Mesenchymal stem cell (in vitro differentiated cells and primary cell): Measurements from ENCODE around the gene DLGAP1.
A peak's percentile ranks its signal among the peaks of the same experiment; 100 is the strongest.
"Not testable (repeated sequence)": the region's sequence is repeated elsewhere in the genome, so short reads cannot be mapped to it uniquely, and the experiment has no call there.

Source experiments
- DNase-seq: peaks from one replicate; pipeline ENCODE4 v3.0.0-alpha.2; 2013
- H2AFZ ChIP-seq: one replicate; pipeline ENCODE4 v1.6.1; 2013; ENCODE audit warnings: low read depth, mild to moderate bottlenecking, control low read depth, inconsistent platforms, low read length, moderate library complexity
- H2AK5ac ChIP-seq: 2 replicates; pipeline ENCODE4 v1.6.1; 2013; ENCODE audit warnings: low read length, moderate library complexity, mild to moderate bottlenecking, inconsistent platforms; ENCODE audit not compliant: severe bottlenecking
- H2BK120ac ChIP-seq: one replicate; pipeline ENCODE4 v1.6.1; 2013; ENCODE audit warnings: low read depth, mild to moderate bottlenecking, inconsistent platforms, low read length, moderate library complexity
- H2BK12ac ChIP-seq, 2 experiments: one replicate each; pipeline ENCODE4 v1.6.1; 2013; ENCODE audit warnings: inconsistent platforms in 2 of 2, low read length in 2 of 2, mild to moderate bottlenecking in 2 of 2, moderate library complexity in 2 of 2, control low read depth in 1 of 2
- H2BK15ac ChIP-seq: one replicate; pipeline ENCODE4 v1.6.1; 2013; ENCODE audit warnings: mild to moderate bottlenecking, low read depth, inconsistent platforms; ENCODE audit not compliant: poor library complexity, severe bottlenecking
- H2BK5ac ChIP-seq: 2 replicates; pipeline ENCODE4 v1.6.1; 2013; ENCODE audit warnings: low read depth, mild to moderate bottlenecking, low read length, control low read depth, inconsistent platforms; ENCODE audit not compliant: poor library complexity, severe bottlenecking
- H3K14ac ChIP-seq, 2 experiments: one replicate each; pipeline ENCODE4 v1.6.1; 2013; ENCODE audit warnings: inconsistent platforms in 2 of 2, low read length in 2 of 2, control low read depth in 1 of 2, mild to moderate bottlenecking in 1 of 2, moderate library complexity in 1 of 2
- H3K18ac ChIP-seq, 2 experiments: one replicate each; pipeline ENCODE4 v1.6.1; 2013; ENCODE audit warnings: inconsistent platforms in 2 of 2, low read length in 2 of 2, control low read depth in 1 of 2, low read depth in 1 of 2, mild to moderate bottlenecking in 1 of 2
- H3K23ac ChIP-seq, 2 experiments: one replicate each; pipeline ENCODE4 v1.6.1; 2013; ENCODE audit warnings: inconsistent platforms in 2 of 2, low read length in 2 of 2, mild to moderate bottlenecking in 2 of 2, moderate library complexity in 2 of 2, control low read depth in 1 of 2
- H3K27ac ChIP-seq: 2 replicates; pipeline ENCODE4 v1.5.1; 2013; ENCODE audit warnings: mild to moderate bottlenecking, moderate library complexity, low read length, control low read depth, inconsistent platforms; ENCODE audit not compliant: poor library complexity, severe bottlenecking
- H3K27me3 ChIP-seq, 2 experiments: 2 replicates each; pipeline versions ENCODE4 v1.6.1 to v1.7.0; 2013; ENCODE audit warnings: low read length in 2 of 2, mild to moderate bottlenecking in 2 of 2, moderate library complexity in 2 of 2, control low read depth in 1 of 2, inconsistent platforms in 1 of 2; ENCODE audit not compliant: control insufficient read depth in 1 of 2, insufficient read depth in 1 of 2
- H3K36me3 ChIP-seq, 2 experiments: 2 replicates each; pipeline versions ENCODE4 v1.6.1 to v1.7.0; 2013; ENCODE audit warnings: low read length in 2 of 2, control low read depth in 1 of 2, inconsistent platforms in 1 of 2, low read depth in 1 of 2, mild to moderate bottlenecking in 1 of 2; ENCODE audit not compliant: insufficient read depth in 2 of 2, control insufficient read depth in 1 of 2
- H3K4ac ChIP-seq, 2 experiments: one replicate each; pipeline ENCODE4 v1.6.1; 2013; ENCODE audit warnings: inconsistent platforms in 2 of 2, low read length in 2 of 2, mild to moderate bottlenecking in 2 of 2, moderate library complexity in 2 of 2, control low read depth in 1 of 2, low read depth in 1 of 2
- H3K4me1 ChIP-seq: 2 replicates; pipeline ENCODE4 v1.6.1; 2013; ENCODE audit warnings: low read depth, low read length, control low read depth; ENCODE audit not compliant: control insufficient read depth, insufficient read depth
- H3K4me2 ChIP-seq: 2 replicates; pipeline ENCODE4 v1.6.1; 2013; ENCODE audit warnings: low read length, mild to moderate bottlenecking, inconsistent platforms; ENCODE audit not compliant: poor library complexity, severe bottlenecking
- H3K4me3 ChIP-seq, 2 experiments: 2 replicates each; pipeline versions ENCODE4 v1.5.1 to v1.7.0; 2013; ENCODE audit warnings: low read length in 2 of 2, mild to moderate bottlenecking in 2 of 2, control low read depth in 1 of 2, low read depth in 1 of 2; ENCODE audit not compliant: insufficient read depth in 1 of 2
- H3K79me1 ChIP-seq: replicated peaks from 2 replicates; pipeline ENCODE4 v1.6.1; 2013; ENCODE audit warnings: mild to moderate bottlenecking, control low read depth, low read length, inconsistent platforms; ENCODE audit not compliant: poor library complexity, severe bottlenecking
- H3K9ac ChIP-seq: 2 replicates; pipeline ENCODE4 v1.7.0; 2013; ENCODE audit warnings: mild to moderate bottlenecking, low read length, moderate library complexity
- H3K9me3 ChIP-seq: 2 replicates; pipeline ENCODE4 v1.7.0; 2013; ENCODE audit warnings: mild to moderate bottlenecking, low read length; ENCODE audit not compliant: control insufficient read depth
- H4K8ac ChIP-seq: one replicate; pipeline ENCODE4 v1.6.1; 2013; ENCODE audit warnings: inconsistent platforms, mild to moderate bottlenecking, low read length, moderate library complexity
- H4K91ac ChIP-seq: one replicate; pipeline ENCODE4 v1.6.1; 2013; ENCODE audit warnings: mild to moderate bottlenecking, low read length, inconsistent platforms
- WGBS: methylation state at CpG from one replicate; pipeline ENCODE4 v1.1.7; 2013; ENCODE audit warnings: mixed read lengths; 5-methylcytosine and 5-hydroxymethylcytosine counted together

Gene DLGAP1

DNA sequence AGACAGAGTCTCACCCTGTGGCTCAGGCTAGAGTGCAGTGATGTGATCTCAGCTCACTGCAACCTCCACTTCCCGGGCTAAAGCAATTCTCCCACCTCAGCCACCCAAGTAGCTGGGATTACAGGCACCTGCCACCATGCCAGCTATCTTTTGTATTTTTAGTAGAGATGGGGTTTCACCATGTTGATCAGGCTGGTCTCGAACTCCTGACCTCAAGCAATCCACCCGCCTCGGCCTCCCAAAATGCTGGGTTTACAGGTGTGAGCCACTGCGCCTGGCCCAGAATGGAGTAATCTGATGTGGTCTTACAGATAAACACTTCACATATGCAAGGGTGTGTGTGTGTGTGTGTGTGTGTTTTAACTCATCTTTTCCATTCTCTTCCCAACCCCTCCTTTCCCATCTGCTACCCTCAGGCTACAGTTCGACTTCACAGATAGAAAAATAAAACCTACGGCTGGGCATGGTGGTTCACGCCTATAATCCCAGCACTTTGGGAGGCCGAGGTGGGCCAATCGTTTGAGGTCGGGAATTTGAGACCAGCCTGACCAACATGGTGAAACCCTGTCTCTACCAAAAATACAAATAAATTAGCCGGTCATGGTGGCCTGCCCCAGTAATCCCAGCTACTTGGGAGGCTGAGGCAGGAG, 853.9 kb downstream of the DLGAP1 start:
- Histone ChIP-seq H3K4ac (peak overlapping the region in 1 of 2 experiments; percentile 49), H3K4me1 (peaks cover 13% of the 10 kb centered on the region), H2BK15ac (peak overlapping the region; percentile 20), H3K36me3 (peaks cover 0 to 34% of the 10 kb centered on the region in 2 experiments), H3K79me1 (peaks cover 21% of the 10 kb centered on the region), H2BK12ac (peak overlapping the region; percentile 10 to 56)
- not testable (repeated sequence) for H4K91ac ChIP-seq, H3K9me3 ChIP-seq, H2AK5ac ChIP-seq, H3K4me3 ChIP-seq, H2AFZ ChIP-seq, H3K18ac ChIP-seq, H2BK5ac ChIP-seq, H2BK120ac ChIP-seq, H3K4me2 ChIP-seq, H3K27me3 ChIP-seq, H3K27ac ChIP-seq, H3K23ac ChIP-seq, H4K8ac ChIP-seq, H3K9ac ChIP-seq, H3K14ac ChIP-seq, DNase-seq
- WGBS = 97% methylated on average over 10 of the region's 12 CpGs

GRCh38 chr18:3599861-3600260, 855.2 kb downstream of the DLGAP1 start:
- peaks cover 21% of the 10 kb centered on the region for H3K79me1 ChIP-seq
- H4K91ac ChIP-seq = no peak overlapping the region
- peaks cover 19% of the 10 kb centered on the region for H3K4me1 ChIP-seq
- H3K4me3 ChIP-seq = no peak overlapping the region
- H3K9me3 ChIP-seq = no peaks in the 10 kb centered on the region
- no peak overlapping the region for H3K4ac ChIP-seq
- no peak overlapping the region for H2AK5ac ChIP-seq
- peak overlapping the region in 1 of 2 experiments; percentile 28 for H2BK12ac ChIP-seq
- peaks cover 0 to 34% of the 10 kb centered on the region in 2 experiments for H3K36me3 ChIP-seq
- H3K27me3 ChIP-seq = no peaks in the 10 kb centered on the region
- peak overlapping the region; percentile 52 for H4K8ac ChIP-seq
- H3K9ac ChIP-seq = no peak overlapping the region
- H3K27ac ChIP-seq = no peak overlapping the region
- H2AFZ ChIP-seq = no peak overlapping the region
- DNase-seq = no peak
- H2BK15ac ChIP-seq = no peak overlapping the region
- no peak overlapping the region for H3K14ac ChIP-seq
- H3K4me2 ChIP-seq = no peak overlapping the region
- 99% methylated on average over 5 of the region's 6 CpGs for WGBS
- H3K23ac ChIP-seq = no peak overlapping the region
- no peak overlapping the region for H2BK5ac ChIP-seq
- H2BK120ac ChIP-seq = no peak overlapping the region
- H3K18ac ChIP-seq = peak overlapping the region in 1 of 2 experiments; percentile 29

DNA sequence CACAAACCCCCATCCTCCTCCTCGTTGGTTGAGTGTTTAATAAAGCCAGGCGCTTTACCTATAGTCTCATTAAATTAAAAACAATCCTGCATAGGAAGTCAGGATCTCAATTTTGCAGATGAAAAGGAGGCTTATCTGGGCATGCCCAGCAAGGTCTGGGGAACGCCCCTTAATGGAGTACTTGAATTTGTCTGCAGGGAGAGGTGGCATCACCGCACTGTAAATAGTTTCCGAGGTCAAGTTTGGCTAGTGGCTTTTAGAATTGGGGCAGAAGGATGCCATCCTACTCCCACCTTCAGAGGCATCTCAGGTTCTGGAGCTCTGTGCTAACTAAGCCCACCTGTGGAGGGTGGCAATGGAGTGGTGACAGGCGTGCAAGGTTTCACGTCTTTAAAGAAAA, 855.9 kb downstream of the DLGAP1 start:
- peaks cover 21% of the 10 kb centered on the region for H3K4me1 ChIP-seq
- H3K23ac ChIP-seq = no peak overlapping the region
- H2BK120ac ChIP-seq = no peak overlapping the region
- H3K27ac ChIP-seq = no peak overlapping the region
- peaks cover 21% of the 10 kb centered on the region for H3K79me1 ChIP-seq
- 96% methylated on average over 6 of the region's 7 CpGs for WGBS
- no peak overlapping the region for H3K4me3 ChIP-seq
- H3K14ac ChIP-seq = no peak overlapping the region
- H2BK5ac ChIP-seq = no peak overlapping the region
- no peak for DNase-seq
- peak overlapping the region; percentile 57 for H2AK5ac ChIP-seq
- H3K9me3 ChIP-seq = no peaks in the 10 kb centered on the region
- H3K18ac ChIP-seq = no peak overlapping the region
- no peak overlapping the region for H3K4me2 ChIP-seq
- H4K8ac ChIP-seq = no peak overlapping the region
- H2BK12ac ChIP-seq = peak overlapping the region in 1 of 2 experiments; percentile 54
- H3K27me3 ChIP-seq = no peaks in the 10 kb centered on the region
- H2AFZ ChIP-seq = no peak overlapping the region
- no peak overlapping the region for H4K91ac ChIP-seq
- no peak overlapping the region for H3K4ac ChIP-seq
- no peak overlapping the region for H2BK15ac ChIP-seq
- H3K9ac ChIP-seq = no peak overlapping the region
- peaks cover 0 to 34% of the 10 kb centered on the region in 2 experiments for H3K36me3 ChIP-seq

DNA sequence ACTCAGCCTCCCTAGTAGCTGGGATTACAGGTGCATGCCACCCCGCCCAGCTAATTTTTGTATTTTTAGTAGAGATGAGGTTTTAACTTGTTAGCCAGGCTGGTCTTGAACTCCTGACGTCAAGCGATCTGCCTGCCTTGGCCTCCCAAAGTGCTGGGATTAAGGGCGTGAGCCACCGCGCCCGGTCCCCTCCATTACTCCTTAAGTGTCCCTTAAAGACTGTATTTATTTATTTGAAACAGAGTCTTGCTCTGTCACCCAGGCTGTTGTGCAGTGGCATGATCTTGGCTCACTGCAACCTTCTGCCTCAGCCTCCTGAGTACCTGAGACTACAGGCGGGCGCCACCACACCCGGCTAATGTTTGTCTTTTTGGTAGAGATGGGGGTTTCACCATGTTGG, 856.5 kb downstream of the DLGAP1 start:
- DNase-seq = no peak

More for the DNA sequence above, 856.5 kb downstream of the DLGAP1 start:
- Histone ChIP-seq H4K8ac (no peak overlapping the region), H3K4me2 (no peak overlapping the region), H2BK15ac (no peak overlapping the region), H3K27me3 (no peaks in the 10 kb centered on the region), H3K27ac (no peak overlapping the region), H3K79me1 (peaks cover 21% of the 10 kb centered on the region), H4K91ac (no peak overlapping the region), H3K14ac (no peak overlapping the region), H2BK5ac (no peak overlapping the region), H2AFZ (no peak overlapping the region), H3K18ac (peak overlapping the region in 1 of 2 experiments; percentile 29), H3K4me1 (peaks cover 21% of the 10 kb centered on the region), H3K4me3 (no peak overlapping the region), H3K9me3 (no peaks in the 10 kb centered on the region), H2BK120ac (no peak overlapping the region), H3K36me3 (peaks cover 0 to 34% of the 10 kb centered on the region in 2 experiments), H2AK5ac (no peak overlapping the region), H3K23ac (no peak overlapping the region), H3K9ac (no peak overlapping the region), H2BK12ac (no peak overlapping the region), H3K4ac (peak overlapping the region in 1 of 2 experiments; percentile 37)
- WGBS = 98% methylated on average over 7 of the region's 10 CpGs
